AG09309 (cell line): ENCODE results near the gene ROBO4.

Experiments
- DNase-seq: peaks from one replicate; pipeline ENCODE4 v3.0.0-alpha.2; 2010; ENCODE audit warnings: low read depth
- H3K4me3 ChIP-seq: 2 replicates; pipeline ENCODE4 v1.5.1; 2011; ENCODE audit warnings: mild to moderate bottlenecking, low read depth, low read length, moderate library complexity; ENCODE audit not compliant: control insufficient read depth
- TF ChIP-seq, protein P1 (sequence below): IDR thresholded peaks from 2 replicates; pipeline ENCODE4 v1.5.1; 2011; ENCODE audit warnings: mild to moderate bottlenecking, low read depth, low read length, inconsistent platforms; ENCODE audit not compliant: insufficient read depth, control insufficient read depth; ENCODE audit errors: missing control alignments

ROBO4 gene

DNA sequence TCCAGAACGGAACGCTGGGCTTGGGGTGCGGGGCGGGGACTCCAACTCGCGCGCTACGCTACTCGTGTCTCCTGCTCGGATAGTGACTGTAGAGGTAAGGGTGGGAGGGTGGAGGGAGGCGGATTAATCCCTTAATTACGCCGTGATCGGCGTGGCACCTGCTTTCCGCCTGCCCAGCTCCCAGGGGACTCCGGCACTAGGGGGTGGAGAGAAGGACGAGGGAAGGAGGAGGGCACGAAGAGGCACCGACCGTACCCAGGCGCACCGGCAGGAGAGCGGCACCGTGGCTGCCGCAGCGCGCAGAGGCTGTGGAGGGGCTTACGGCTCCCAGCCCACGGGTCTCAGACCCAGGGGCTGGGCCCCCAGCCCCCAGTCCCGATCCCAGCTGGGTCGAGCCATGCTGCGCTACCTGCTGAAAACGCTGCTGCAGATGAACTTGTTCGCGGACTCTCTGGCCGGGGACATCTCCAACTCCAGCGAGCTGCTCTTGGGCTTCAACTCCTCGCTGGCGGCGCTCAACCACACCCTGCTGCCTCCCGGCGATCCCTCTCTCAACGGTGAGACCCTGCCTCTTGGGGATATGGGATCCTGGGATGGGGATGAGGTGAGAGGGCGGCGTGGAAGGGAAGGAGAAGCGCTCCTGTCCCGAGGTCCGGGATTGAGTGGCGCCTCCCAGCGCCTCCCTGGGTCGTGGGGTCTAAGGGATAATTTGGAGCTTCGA is 32.3 kb downstream of the ROBO4 start, which contains the start of gene ROBO3:
ROBO3 (plus strand) TSS at position 252 of the 721 bp plus-strand sequence; CDS start at position 398, 146 bp downstream.
- DNase-seq = no peak
- TF ChIP-seq, protein P1, sequence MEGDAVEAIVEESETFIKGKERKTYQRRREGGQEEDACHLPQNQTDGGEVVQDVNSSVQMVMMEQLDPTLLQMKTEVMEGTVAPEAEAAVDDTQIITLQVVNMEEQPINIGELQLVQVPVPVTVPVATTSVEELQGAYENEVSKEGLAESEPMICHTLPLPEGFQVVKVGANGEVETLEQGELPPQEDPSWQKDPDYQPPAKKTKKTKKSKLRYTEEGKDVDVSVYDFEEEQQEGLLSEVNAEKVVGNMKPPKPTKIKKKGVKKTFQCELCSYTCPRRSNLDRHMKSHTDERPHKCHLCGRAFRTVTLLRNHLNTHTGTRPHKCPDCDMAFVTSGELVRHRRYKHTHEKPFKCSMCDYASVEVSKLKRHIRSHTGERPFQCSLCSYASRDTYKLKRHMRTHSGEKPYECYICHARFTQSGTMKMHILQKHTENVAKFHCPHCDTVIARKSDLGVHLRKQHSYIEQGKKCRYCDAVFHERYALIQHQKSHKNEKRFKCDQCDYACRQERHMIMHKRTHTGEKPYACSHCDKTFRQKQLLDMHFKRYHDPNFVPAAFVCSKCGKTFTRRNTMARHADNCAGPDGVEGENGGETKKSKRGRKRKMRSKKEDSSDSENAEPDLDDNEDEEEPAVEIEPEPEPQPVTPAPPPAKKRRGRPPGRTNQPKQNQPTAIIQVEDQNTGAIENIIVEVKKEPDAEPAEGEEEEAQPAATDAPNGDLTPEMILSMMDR = no peak
- H3K4me3 ChIP-seq = peak within 1 kb of the TSS; percentile 22

- no peak for DNase-seq
- TF ChIP-seq, protein P1 = no peak
- no peak overlapping the region for H3K4me3 ChIP-seq
Measured at GRCh38 chr11:124864892-124865180, 32.8 kb downstream of the ROBO4 start.

DNA sequence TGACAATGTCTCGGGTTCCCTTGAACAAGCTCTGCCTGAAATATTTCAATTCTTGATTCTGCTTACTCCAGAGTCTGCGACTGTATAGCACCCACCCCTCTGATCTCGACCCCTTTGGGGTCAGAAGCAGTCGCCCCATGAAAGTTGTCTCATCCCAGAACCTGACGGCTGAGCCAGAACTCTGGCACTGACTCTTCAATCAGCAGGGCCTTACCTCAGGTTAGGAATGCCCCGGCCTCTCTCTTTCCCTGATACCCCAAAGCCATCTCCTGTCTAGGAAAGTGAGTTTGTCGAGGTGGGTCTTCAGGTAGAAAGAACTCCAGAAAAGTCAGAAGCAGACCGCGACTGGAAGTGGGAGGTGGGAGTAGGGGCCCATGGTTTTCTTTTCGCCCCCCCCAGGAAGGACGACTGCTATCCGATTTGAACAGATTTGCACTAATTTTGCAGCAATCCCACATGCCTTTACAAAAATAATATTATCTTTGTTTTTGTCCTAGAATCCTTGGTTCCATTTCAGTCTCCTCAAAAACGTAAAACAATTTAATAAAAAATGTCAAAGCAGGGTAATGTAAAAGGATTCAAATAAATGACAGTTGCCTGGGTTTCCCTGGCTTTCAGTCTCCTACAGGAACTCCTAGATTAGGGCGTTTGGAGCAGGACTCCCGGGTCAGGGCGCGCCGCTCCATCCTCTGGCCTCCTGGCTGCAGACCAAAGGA is 33.3 kb downstream of the ROBO4 start:
- TF ChIP-seq, protein P1 = no peak
- no peak overlapping the region for H3K4me3 ChIP-seq
- DNase-seq = no peak

DNA sequence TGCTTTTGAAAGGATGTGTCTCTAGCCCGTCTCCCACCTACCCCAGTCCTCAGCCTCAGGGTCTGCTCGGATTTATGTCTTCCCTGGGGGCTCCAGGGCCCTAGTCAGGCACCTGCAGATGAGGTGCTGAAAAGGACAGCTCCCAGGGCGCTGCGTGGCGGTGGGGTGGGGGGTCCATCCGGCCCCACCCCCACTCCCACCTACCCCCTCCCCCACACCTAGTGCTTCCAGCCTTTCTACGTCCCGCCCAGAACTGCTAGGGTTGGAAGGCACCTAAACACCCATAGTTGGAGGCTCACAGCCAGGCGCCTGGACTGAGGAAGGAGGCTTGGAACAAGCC is 33.9 kb downstream of the ROBO4 start:
- no peak overlapping the region for H3K4me3 ChIP-seq
- TF ChIP-seq, protein P1 = no peak

GRCh38 chr11:124863137-124863825 is 34.4 kb downstream of the ROBO4 start:
- peak overlapping the region; percentile 14 for H3K4me3 ChIP-seq
- DNase-seq = no peak
- TF ChIP-seq, protein P1 = no peak

More for the DNA sequence above, 33.9 kb downstream of the ROBO4 start:
- no peak for DNase-seq

DNA sequence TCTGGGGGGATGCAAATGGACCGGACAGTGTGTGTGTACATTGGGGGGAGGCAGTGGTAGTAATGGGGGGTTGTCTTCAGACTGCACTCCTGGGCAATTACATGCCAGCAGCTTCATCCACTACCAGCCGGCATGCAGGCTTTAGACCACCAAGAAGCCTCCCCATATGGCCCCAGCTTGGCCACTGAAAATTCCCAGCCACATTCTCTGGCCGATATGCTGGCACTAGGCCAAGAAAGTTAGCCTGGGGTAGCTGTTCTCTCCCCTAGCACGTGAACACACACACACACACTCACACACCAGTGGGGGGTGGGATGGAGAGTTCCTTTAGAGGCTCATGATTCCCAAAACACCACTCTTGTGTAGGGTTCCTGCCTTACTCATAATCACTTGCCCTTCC is 36.0 kb downstream of the ROBO4 start:
- TF ChIP-seq, protein P1 = no peak
- DNase-seq = no peak
- no peak overlapping the region for H3K4me3 ChIP-seq
